ENCODE measurements around the gene NEK5. TPM values are rescaled to one million over a fixed set of nuclear protein-coding genes. Genes with fewer than 3 reads are reported as not detected.

NEK5 gene
- total RNA-seq, 1 donor from 2014 or later, result 0.05 TPM

DNA sequence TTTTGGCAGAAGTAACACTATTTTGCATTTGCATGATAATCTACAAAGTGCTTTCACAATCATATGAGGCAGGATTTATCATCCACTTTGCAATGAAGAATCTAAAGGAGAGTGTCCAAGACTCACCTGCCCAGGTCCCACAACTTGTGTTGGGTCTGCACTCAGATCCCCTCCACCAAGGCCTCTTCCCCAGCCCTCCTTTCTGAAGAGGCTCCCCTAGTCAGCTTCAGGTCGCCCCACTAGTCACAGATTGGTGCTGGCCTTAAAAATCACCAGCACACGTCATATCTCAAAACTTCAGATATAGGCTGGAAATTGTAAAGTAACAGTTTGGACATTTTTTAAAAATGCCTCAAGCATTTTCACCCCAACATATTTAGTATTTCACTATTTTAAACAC, 135.2 kb downstream of the NEK5 start:
- intact Hi-C loops (cut with micrococcal nuclease), result no loop called here

GRCh38 chr13:51988988-51989618, 139.8 kb downstream of the NEK5 start:
- intact Hi-C loops (cut with micrococcal nuclease), result no loop called here

Other genes starting within 250 kb of the NEK5 start
- gene ATP7B, start 117.6 kb downstream of the NEK5 start, total RNA-seq, result 0.84 and 1.9 TPM in 2 replicates
- 28.7 and 29.3 TPM in 2 replicates for gene ALG11, start 116.7 kb downstream of the NEK5 start, total RNA-seq
- 11.8 and 12.9 TPM in 2 replicates for gene UTP14C, start 104.4 kb downstream of the NEK5 start, total RNA-seq
- 5.2 and 7.6 TPM in 2 replicates for gene NEK3, start 30.5 kb upstream of the NEK5 start, total RNA-seq

Measured in T-helper 2 cell treated with Interferon-gamma antibody and Interleukin-4, amounts not matched to agents 100 ng/mL and 5 ng/mL, for 36 hours (primary cell).